Loucy (cell line): Measurements from ENCODE around the gene MS4A14.

Experiments used
- CTCF ChIP-seq: fragments of 200-600 bp; sonication (generic); conservative IDR thresholded peaks from 2 replicates; pipeline ENCODE4 v1.5.1; 2014; ENCODE audit warnings: mild to moderate bottlenecking, antibody characterized with exemption, low read length
- EZH2phosphoT487 ChIP-seq: fragments of 200-600 bp; IDR thresholded peaks from 2 replicates; pipeline ENCODE4 v1.6.1; 2018; ENCODE audit warnings: antibody characterized with exemption, mild to moderate bottlenecking, moderate library complexity, borderline replicate concordance

GRCh38 chr11:60367896-60368295 lies 28.4 kb upstream of the MS4A14 start:
- TF ChIP-seq CTCF (no peak), EZH2phosphoT487 (no peak)
